HG02973 (cell line): ENCODE measurements around the gene GARIN5B.
A peak's percentile ranks its signal among the peaks of the same experiment; 100 is the strongest.

ENCODE experiments used
- ATAC-seq: cut with Tn5 transposase; IDR thresholded peaks from one replicate; pipeline ENCODE4 v1.9.1; 2021; ENCODE audit warnings: moderate library complexity; ENCODE audit not compliant: unreplicated experiment

Gene GARIN5B

DNA sequence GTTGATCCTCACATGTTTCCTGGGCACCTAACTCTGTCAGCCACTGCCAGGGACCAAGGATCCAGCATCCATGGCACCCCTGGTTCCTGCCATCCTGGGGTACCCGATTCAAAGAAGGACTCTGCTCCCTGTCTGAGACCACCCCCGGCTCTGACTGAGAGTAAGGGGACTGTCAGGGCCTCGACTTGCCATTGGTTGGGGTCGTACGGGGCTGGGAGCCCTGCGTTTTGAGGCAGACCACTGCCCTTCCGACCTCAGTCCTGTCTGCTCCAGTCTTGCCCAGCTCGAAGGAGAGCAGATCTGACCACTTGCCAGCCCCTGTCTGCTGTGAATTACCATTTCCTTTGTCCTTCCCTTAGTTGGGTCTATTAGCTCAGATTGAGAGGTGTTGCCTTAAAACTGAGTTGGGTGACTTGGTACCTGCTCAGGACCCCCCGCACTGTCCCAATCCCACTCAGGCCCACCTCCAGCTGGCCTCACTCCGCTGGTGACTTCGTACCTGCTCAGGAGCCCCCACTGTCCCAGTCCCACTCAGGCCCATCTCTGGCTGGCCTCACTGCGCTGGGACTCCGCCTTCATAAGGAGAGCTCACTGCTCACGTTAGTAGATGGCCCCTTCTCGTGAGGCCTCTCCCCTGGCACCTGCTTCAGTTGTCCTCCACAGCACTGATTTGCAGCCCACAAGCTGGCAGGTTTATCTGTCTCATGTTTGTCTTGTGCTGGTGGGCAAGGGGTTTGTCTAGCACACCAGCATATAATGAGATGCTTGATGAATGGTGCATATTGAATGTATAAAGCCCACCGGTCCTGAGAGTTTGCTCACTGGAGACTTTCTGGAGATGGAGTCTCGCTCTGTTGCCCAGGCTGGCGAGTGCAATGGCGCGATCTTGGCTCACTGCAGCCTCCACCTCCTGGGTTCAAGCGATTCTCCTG is 26.6 kb upstream of the GARIN5B start:
- ATAC-seq, result no peak

DNA sequence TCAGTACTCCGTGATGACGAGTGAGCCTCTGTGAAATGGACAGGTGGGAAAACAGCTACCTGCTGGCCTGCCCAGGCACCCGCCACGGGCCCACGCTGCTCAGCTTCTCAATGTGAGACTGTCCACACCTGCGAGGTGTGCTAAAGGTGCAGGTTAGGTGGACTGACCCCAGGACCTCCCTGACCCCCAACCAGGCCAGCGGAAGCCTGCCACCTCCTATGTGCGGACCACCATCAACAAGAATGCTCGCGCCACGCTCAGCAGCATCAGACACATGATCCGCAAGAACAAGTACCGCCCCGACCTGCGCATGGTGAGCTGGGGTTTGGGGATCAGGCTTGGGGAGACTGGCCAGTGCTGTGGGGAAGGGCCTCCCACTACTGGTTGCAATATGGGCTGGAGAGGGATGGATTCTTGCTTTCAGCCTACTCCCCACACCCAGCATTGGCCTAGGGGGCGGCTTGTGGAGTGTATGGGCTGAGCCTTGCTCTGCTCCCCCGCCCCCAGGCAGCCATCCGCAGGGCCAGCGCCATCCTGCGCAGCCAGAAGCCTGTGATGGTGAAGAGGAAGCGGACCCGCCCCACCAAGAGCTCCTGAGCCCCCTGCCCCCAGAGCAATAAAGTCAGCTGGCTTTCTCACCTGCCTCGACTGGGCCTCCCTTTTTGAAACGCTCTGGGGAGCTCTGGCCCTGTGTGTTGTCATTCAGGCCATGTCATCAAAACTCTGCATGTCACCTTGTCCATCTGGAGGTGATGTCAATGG is 24.9 kb upstream of the GARIN5B start:
- ATAC-seq, result no peak

DNA sequence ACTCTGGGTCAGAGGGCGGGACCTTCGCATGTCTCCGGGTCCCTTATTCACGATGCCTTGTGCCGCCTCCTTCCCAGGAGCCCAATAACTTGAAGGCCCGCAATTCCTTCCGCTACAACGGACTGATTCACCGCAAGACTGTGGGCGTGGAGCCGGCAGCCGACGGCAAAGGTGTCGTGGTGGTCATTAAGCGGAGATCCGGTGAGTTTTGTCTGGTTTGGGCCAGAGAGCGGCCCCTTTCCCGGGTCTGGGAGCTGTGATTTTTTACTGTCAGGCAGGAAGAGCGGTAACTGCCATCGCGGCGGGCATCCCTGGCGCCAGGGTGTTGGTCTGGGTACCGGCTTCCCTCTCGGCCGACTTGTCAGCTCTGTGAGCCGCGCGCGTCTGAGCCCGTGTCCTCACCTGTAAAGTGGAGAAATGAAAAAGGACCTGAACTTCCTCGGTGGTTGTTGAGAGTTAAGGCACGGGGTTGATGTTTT is 23.5 kb upstream of the GARIN5B start:
- no peak for ATAC-seq

DNA sequence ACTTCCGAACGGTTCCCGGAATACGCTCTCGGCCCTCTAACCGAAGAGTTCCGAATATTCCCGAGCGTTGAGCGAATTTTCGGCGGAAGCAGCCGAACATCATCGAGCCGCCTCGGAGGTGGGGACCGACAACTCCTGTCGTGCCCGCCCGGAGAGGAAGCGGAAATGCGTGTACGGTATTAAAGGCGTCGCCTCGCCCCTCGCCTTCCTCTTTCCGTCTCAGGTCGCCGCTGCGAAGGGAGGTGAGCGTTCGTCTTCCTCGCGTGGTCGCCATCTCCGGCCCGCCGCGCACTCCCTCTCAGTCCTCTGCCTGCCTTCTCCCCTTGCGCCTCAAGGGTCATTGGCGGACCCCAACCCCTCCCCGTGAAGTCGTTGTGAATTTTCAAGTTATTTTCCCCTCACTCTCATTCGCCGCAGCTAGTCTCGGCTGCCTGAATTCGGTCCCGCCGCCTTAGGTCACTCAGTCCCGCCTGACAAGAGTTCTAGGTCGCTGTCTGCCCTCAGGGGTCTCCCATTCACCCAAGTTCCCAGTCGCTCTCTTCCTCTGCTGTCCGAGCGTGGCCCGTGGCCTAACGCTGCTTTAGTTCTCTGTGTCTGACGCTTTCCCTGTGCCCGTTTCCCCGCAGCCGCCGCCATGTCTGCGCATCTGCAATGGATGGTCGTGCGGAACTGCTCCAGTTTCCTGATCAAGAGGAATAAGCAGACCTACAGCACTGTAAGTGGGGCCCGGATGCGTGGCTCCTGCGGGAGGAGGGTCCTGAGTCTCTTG is 22.8 kb upstream of the GARIN5B start, which contains the start of gene RPL28:
TSS of gene RPL28 (plus strand) at position 209 of the 769 bp plus-strand sequence. CDS start at position 635, 426 bp downstream.
- ATAC-seq, result peak; percentile 61

DNA sequence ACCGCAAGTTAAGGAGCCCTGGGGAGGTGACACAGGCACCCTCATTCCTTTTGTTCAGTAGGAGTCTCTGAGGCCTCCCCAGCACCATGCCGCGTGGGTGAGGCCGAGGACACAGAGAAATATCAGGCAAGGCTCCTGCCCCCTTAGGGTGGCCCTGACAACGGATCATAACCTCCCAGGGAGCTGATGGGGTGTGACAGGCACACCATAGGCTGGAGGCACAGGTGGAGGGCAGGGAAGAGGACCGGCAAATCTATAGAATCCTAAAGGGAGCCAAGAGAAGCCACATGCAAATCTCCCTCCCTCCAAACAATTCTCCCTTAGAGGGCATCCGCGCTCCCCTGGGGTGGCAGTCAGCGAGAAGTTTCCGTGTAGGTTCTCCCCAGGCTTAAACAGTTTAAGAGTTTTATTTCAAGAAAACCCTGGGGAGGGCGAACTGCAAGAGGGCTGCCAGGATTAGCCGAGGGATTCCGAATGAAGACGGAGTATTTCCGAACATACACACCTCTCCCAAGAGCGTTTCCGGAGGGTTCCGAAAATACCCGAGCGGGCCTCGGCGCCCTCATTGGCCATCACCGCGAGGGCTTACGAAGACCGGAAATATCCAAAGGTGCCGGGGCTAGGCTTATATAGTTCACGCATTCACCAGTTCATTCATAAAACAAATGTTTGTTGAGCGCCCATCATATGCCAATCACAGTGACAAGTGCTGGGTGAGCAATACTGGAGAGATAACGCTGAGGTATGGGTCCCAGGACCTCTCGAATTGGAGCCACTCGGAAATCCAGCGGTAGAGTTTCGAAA is 22.1 kb upstream of the GARIN5B start:
- ATAC-seq, result peak; percentile 46

DNA sequence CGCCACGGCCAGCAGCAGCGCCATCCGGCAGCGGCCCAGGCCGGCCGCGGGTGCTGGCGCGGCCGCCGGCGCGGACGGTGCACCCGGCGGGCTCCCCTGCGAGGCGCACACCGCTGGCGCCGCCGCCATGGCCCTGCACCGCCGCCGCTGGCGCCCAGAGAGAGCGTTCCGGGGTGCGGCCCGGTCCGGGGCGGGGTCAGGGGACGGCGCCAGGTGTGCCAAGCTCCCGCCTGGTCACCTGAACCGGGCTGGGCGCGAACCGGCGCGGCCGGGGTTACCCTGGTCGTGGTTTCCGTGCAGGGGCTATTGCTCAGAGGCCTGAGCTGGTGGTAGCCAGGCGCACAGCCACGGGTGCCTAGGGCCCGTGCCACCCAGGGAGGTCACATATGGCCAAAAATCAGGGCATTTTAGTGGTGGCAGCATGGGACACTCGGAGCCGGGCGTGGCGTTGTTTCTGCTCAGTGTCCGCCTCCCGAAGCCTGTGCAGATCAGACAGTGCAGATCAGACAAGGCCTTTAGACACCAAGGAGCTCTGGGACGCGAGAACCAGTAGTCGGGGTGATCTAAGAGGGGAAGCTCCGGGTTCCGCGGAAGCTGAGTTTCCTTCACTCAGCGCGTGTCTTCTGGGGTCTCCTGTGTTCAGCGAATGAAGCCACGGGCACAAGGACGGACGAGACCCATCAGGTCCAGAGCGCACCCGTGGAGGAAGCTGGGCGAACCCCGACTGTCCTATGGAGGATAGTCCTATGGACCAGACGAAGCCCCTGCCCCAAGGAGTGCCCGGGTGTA is 21.3 kb upstream of the GARIN5B start, which contains the start of gene TMEM238:
TSS of gene TMEM238 (minus strand) at position 162 of the 789 bp plus-strand sequence. CDS start at position 129, 33 bp downstream.
- ATAC-seq, result no peak

DNA sequence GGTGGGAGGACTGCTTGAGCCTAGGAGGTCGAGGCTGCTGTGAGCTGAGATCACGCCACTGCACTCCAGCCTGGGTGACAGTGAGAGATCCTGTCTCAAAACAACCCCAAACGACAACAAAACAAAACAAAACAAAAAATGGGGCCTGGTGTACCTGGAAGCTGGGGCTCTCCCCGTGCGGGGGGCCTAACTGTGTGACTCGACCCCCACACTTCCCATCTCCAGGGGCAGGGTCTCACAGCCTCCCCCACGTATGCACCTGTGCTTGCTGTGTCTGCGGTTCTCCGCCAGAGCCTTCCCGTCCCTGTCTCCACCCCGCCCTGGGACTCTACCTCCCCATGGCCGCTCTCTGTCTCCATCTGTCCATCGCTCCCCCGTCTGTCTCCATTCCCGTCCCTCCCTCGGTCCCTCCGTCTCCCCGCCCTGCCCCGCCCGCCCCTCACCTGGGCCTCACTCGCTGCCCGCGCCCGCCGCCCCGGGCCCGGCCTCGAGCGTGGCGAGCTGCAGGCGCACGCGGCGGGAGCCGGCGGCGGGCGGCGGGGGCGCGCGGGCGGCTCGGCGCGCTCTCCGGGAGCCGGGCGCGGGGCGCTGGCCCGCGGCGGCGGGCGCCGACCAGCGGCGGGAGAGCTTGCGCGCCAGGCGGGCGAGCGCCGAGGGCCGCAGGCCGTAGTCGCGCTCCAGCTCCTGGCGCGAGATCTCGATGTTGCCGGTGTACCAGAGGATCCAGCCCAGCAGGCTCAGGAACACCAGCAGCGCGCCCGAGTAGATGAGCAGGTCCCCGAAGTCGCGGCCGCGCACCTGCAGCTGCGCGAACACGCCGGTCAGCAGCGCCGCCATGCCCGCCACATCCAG is 20.4 kb upstream of the GARIN5B start:
- ATAC-seq, result no peak

DNA sequence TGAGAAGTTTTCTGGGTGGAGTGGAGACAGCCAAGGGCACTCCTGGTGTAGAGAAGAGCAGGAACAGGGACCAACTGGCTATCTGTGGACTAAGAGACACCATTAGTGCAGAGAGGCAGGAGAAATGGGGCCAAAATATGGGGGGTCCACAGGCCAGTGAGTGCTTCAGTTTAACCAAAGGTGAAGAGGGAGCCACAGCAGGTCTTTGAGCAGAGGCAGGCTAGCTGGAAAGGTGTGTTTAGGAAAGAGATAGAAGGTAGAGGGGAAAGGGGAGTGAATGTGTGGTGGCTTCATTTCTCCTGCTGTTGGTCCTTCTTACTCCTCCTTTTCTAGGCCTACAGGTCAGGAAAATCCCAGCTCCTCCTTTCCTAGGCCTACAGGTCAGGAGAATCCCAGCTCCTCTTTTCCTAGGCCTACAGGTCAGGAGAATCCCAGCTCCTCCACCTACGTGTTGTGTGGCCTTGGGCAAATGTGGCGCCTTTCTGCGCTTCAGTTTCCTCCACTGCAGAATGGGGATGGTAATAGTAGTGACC is 19.5 kb upstream of the GARIN5B start:
- no peak for ATAC-seq

DNA sequence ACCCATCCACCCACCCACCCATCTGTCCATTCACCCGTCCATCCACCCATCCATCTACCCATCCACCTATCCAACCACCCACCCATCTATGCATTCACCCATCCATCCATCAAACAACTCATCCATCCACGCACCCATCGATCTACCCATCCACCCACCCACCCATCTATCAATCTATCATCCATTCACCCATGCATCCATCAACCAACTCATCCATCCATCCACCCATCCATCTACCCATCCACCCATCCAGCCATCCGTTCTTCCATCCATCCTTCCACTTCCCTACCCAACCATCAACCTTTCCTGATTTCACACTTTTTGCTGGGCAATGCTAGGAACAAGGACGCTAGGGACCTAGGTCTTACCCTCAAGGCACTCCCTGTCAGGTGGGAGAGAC is 19.0 kb upstream of the GARIN5B start:
- no peak for ATAC-seq

DNA sequence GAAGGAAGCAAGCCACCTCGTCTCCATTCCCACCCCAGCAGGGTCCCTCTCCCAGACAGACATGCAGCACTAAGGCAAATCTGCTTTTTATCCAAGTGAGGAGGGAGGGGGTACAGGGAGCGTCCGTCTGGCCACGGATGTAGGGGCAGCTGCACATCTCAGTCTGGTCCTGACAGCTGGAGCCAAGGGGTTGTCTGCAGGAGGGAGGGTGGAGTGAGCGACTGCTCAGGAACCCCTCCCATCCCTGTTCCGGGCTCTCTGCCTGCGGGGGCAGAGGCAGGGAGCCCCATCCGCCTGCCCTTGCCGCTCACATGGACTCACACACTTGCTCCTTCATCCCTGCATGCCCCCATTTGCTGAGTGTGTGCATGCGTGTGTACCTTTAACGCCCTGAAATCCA is 16.1 kb upstream of the GARIN5B start:
- no peak for ATAC-seq

DNA sequence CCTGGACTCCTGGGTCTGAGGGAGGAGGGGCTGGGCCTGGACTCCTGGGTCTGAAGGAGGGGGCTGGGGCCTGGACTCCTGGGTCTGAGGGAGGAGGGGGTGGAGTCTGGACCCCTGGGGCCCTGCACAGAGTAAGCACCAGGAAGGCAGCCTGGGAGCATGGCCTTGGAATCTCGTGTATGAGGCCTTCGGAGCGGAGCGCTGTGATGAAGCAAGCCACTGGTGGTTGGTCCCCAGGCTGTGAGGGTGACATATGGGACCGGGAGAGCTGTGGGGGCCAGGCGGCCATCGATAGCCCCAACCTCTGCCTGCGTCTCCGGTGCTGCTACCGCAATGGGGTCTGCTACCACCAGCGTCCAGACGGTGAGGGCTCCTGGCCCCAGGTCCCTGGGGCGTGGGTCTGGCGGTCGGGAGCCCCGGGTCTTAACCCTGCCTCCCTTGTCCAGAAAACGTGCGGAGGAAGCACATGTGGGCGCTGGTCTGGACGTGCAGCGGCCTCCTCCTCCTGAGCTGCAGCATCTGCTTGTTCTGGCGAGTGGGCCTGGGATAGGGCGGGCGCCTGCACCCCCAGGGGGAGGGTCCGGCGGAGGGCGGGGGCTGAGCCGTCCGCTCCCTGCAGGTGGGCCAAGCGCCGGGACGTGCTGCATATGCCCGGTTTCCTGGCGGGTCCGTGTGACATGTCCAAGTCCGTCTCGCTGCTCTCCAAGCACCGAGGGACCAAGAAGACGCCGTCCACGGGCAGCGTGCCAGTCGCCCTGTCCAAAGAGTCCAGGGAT is 14.5 kb upstream of the GARIN5B start:
- no peak for ATAC-seq

DNA sequence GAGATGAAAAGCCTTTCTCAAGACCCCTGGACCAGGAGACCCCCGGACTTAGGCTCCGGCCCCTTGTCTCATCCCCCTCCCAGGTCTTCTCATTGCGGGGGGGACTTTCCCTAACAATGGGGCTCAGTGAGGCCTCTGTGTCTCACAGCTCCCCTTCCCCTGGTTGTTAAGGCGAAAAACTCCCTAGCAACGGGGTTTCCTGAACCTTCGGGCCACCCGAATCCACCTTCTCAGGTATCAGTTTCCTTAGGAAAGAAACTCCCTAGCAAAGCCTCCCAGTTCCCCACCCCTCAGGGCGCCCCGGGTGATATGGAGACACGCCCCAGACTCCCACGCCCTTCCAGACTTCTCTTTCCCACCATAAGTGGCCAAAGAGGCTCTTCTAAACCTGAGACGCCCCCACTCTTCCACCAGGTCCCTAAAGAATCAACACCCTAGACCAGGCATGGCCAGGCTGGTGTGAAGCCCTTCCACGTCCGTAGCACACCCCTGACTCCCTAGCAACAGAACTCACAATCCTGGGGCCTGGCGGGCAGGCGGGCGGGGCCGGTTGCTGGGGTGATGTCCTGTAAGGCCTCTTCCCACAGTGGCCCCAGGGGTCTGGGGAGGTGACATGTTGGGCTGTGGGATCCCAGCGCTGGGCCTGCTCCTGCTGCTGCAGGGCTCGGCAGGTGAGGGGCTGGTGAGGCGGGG is 13.3 kb upstream of the GARIN5B start, which contains the start of gene TMEM190:
TSS of gene TMEM190 (plus strand) at position 586 of the 693 bp plus-strand sequence. CDS start at position 614, 28 bp downstream.
- ATAC-seq, result no peak

DNA sequence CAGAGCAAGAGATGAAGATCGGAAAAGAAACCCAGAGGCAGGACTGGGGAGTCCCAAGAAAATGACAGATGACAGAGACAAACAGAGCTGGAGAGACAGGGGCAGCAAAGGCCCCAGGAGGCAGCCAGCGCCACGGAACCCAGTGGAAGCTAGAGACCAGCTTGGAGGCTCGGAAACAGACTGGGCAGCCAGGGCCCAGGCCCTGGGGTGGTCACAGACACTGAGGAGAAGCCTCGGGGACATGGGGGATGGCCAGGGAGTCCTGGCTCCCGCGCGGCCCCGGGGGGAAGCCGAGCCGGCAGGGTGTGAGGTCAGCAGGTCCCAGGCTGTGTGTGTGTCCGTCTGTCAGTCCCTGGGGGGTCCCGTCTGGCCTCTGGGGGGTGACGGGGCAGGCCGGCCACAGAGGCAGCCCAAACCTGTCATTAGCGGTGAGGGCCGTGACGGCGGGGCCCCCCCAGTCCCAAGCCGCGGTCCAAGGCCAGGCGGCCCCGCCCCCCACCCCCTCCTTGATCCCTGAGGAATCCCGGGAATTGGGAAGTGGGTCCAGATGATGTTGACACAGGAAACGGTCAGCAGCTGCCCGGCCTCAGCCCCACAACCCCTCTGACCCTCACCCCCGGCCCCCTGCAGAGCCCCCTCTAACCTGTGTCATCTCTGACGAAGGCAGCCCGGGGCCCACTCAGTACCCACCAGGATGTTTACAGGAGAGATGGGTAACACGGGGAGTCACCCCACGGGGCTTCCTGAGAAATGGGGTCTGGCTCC is 11.1 kb upstream of the GARIN5B start:
- ATAC-seq, result no peak

DNA sequence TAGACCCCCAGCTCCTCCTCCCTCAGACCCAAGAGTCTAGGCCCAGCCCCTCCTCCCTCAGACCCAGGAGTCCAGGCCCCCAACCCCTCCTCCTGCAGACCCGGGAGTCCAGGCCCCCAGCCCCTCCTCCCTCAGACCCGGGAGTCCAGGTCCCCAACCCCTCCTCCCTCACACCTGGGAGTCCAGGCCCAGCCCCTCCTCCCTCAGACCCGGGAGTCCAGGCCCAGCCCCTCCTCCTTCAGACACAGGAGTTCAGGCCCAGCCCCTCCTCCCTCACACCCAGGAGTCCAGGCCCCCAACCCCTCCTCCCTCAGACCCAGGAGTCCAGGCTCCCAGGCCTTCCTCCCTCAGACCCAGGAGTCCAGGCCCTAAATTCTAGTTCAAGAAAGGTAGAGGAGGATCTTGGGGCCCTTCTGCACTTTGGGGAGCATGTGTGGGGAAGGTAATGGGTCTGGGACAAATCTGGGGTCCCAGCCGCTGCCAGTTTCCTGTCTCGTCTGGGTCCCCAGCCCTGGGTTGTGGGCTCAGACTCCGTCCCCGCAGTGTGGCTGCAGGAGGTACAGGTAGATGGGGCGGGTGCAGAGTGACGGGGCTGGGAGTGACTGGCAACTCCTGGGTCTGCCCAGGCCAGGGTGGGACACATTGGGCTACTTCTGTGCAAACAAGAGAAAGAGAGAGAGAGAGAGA is 10.4 kb upstream of the GARIN5B start:
- no peak for ATAC-seq
